Measurements from ENCODE around the gene SFXN3. TPM values are rescaled to one million over a fixed set of nuclear protein-coding genes. Genes with fewer than 3 reads are reported as not detected.

SFXN3 gene
- total RNA-seq, 1 experiment from 2014 or later = 16.9 TPM

DNA sequence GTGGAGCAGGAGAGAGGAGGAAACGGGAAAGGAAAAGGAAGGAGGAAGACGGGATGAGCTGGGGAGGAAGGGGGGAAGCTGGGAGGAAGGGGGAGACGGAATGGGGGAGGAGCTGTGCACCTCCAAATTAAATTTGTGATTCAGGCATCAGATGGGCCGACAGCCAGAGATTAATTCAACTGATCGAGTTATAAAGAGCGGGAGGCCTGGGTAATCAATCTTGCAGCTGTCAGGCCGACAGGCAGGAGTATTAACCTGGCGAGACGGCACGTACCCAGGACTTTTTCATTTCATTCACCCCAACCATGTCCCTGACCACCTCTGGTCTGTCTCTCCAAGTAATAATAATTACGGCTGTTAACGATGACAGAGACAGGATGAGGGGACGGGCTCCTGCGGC, 56.9 kb downstream of the SFXN3 start:
- Histone ChIP-seq H3K4me1 (ENCODE audit: insufficient read depth, low read length, poor library complexity, severe bottlenecking) (no peaks in the 10 kb centered on the region), H3K36me3 (ENCODE audit: insufficient read depth, low read length, poor library complexity, severe bottlenecking) (no peaks in the 10 kb centered on the region), H3K27ac (ENCODE audit: low read depth, low read length, poor library complexity, severe bottlenecking) (no peak overlapping the region), H3K4me3 (ENCODE audit: low read depth, low read length, poor library complexity, severe bottlenecking) (no peak overlapping the region), H3K9me3 (ENCODE audit: low read depth, low read length, poor library complexity, severe bottlenecking) (no peaks in the 10 kb centered on the region), H3K27me3 (replicated peaks; ENCODE audit: insufficient read depth, low read depth, low read length, poor library complexity) (peaks cover 67% of the 10 kb centered on the region)
- POLR2A ChIA-PET (ENCODE audit: low non-redundant PET) = no interaction called here
- intact Hi-C loops (cut with micrococcal nuclease; ENCODE audit: unreplicated experiment) = no loop called here
- CTCF ChIA-PET = no interaction called here
- no TSS peak for BruUV-seq (replicated peaks)
- DNase-seq (ENCODE audit: low spot score) = no peak
- TF ChIP-seq, protein P1, sequence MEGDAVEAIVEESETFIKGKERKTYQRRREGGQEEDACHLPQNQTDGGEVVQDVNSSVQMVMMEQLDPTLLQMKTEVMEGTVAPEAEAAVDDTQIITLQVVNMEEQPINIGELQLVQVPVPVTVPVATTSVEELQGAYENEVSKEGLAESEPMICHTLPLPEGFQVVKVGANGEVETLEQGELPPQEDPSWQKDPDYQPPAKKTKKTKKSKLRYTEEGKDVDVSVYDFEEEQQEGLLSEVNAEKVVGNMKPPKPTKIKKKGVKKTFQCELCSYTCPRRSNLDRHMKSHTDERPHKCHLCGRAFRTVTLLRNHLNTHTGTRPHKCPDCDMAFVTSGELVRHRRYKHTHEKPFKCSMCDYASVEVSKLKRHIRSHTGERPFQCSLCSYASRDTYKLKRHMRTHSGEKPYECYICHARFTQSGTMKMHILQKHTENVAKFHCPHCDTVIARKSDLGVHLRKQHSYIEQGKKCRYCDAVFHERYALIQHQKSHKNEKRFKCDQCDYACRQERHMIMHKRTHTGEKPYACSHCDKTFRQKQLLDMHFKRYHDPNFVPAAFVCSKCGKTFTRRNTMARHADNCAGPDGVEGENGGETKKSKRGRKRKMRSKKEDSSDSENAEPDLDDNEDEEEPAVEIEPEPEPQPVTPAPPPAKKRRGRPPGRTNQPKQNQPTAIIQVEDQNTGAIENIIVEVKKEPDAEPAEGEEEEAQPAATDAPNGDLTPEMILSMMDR (conservative IDR thresholded peaks at IDR 0.05; ENCODE audit: low read depth, low read length) = no peak
- no peak for TF ChIP-seq EZH2 (IDR thresholded peaks at IDR 0.05; ENCODE audit: borderline replicate concordance, low read depth, low read length, poor library complexity, severe bottlenecking)

DNA sequence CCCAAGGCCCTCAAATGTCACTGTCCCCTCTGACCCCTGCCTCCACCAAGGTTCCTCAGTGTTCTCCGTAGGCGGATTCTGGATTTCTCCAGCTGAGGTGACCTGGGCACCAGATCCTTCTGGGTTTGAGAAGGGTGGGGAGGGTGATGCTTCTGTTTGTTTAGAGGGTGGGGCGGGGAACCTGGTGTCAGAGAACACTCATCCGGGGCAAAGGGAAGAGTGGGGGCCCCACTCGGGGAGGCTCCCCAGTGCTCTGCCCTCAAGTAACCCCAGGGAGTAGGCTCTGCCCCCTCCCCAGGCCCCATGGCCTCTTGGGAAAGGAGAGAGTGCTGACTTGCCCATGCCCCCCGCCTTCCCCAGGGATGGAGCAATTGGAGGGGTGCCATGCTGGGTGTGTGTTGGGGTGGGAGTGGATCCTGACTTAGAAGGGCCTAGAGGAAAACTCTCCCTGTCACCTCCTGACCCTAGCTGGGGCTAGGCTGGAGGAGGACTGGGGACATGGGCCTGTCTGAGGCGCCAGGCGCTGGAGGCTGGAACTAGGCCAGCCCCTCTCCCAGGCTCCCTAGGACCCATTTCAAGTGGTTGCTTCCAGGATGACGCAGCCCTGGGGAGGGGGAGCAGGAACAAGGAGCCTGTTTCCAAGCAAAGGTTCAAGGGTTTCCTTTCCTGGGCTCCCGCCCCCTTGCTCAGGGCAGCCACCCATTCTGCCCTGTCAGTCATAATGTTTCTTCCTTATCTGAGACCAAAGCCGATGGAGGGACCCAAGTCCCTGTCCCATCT, 58.7 kb downstream of the SFXN3 start:
- intact Hi-C loops (cut with micrococcal nuclease; ENCODE audit: unreplicated experiment) = no loop called here
- ChIA-PET CTCF (no interaction called here), POLR2A (ENCODE audit: low non-redundant PET) (no interaction called here)
- Histone ChIP-seq H3K27ac (ENCODE audit: low read depth, low read length, poor library complexity, severe bottlenecking) (no peak overlapping the region), H3K4me1 (ENCODE audit: insufficient read depth, low read length, poor library complexity, severe bottlenecking) (no peaks in the 10 kb centered on the region), H3K27me3 (replicated peaks; ENCODE audit: insufficient read depth, low read depth, low read length, poor library complexity) (peaks cover 53% of the 10 kb centered on the region), H3K9me3 (ENCODE audit: low read depth, low read length, poor library complexity, severe bottlenecking) (no peaks in the 10 kb centered on the region), H3K4me3 (ENCODE audit: low read depth, low read length, poor library complexity, severe bottlenecking) (no peak overlapping the region), H3K36me3 (ENCODE audit: insufficient read depth, low read length, poor library complexity, severe bottlenecking) (no peaks in the 10 kb centered on the region)
- no peak for DNase-seq (ENCODE audit: low spot score)
- TF ChIP-seq EZH2 (IDR thresholded peaks at IDR 0.05; ENCODE audit: borderline replicate concordance, low read depth, low read length, poor library complexity, severe bottlenecking) = no peak
- TF ChIP-seq, protein P1 (conservative IDR thresholded peaks at IDR 0.05; ENCODE audit: low read depth, low read length) = no peak
- BruUV-seq (replicated peaks) = no TSS peak

DNA sequence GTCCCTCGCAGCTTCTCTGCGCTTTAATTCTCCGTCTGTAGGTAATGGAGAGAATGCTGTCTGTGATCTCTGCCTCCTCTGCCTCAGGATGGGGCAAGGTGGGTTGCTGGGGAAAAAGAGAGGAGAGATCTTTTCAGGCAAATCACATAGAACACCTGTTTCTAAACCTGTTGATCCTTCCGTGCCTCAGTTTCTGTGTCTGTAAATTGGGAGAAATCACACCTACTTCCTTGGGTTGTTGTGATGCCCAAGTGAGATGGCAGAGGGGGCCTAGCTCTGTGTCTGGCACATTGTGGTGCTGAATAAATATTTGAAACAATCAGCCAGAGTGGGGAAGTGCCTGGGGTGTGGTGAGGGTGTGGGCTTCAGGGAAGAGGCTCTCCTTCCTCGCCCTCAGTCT, 59.6 kb downstream of the SFXN3 start:
- H3K9me3 ChIP-seq (ENCODE audit: low read depth, low read length, poor library complexity, severe bottlenecking) = no peaks in the 10 kb centered on the region
- no peak overlapping the region for H3K27ac ChIP-seq (ENCODE audit: low read depth, low read length, poor library complexity, severe bottlenecking)
- ChIA-PET POLR2A (ENCODE audit: low non-redundant PET) (no interaction called here), CTCF (no interaction called here)
- no peaks in the 10 kb centered on the region for H3K4me1 ChIP-seq (ENCODE audit: insufficient read depth, low read length, poor library complexity, severe bottlenecking)
- intact Hi-C loops (cut with micrococcal nuclease; ENCODE audit: unreplicated experiment) = no loop called here
- H3K36me3 ChIP-seq (ENCODE audit: insufficient read depth, low read length, poor library complexity, severe bottlenecking) = no peaks in the 10 kb centered on the region
- no TSS peak for BruUV-seq (replicated peaks)
- H3K27me3 ChIP-seq (replicated peaks; ENCODE audit: insufficient read depth, low read depth, low read length, poor library complexity) = peaks cover 44% of the 10 kb centered on the region
- no peak for DNase-seq (ENCODE audit: low spot score)
- TF ChIP-seq, protein P1 (conservative IDR thresholded peaks at IDR 0.05; ENCODE audit: low read depth, low read length) = no peak
- no peak for TF ChIP-seq EZH2 (IDR thresholded peaks at IDR 0.05; ENCODE audit: borderline replicate concordance, low read depth, low read length, poor library complexity, severe bottlenecking)
- H3K4me3 ChIP-seq (ENCODE audit: low read depth, low read length, poor library complexity, severe bottlenecking) = no peak overlapping the region

Other genes starting within 250 kb of the SFXN3 start
- gene SLF2, start 118.3 kb upstream of the SFXN3 start, total RNA-seq (2021) = 34.6 and 39.4 TPM in 2 replicates
- 6.1 and 9.2 TPM in 2 replicates for gene SEMA4G, start 61.7 kb upstream of the SFXN3 start, total RNA-seq (2021)
- 80.4 and 88.8 TPM in 2 replicates for gene MRPL43, start 43.7 kb upstream of the SFXN3 start, total RNA-seq (2021)
- 29.5 and 30.8 TPM in 2 replicates for gene TWNK, start 43.7 kb upstream of the SFXN3 start, total RNA-seq (2021)
- gene LZTS2, start 31.4 kb upstream of the SFXN3 start, total RNA-seq (2021) = 49.1 and 59.9 TPM in 2 replicates
- 0.26 and 0.30 TPM in 2 replicates for gene PDZD7, start 105 bp upstream of the SFXN3 start, total RNA-seq (2021)
- gene KAZALD1, start 30.8 kb downstream of the SFXN3 start, total RNA-seq (2021) = 12.5 and 19.2 TPM in 2 replicates
- 0.17 TPM in 1 of 2 replicates, not detected in the other for gene TLX1, start 100.1 kb downstream of the SFXN3 start, total RNA-seq (2021)
- not detected in 2 replicates for gene LBX1, start 198.2 kb downstream of the SFXN3 start, total RNA-seq (2021)

All from A673 (cell line).